Breast epithelium (tissue), 4 donors: ENCODE measurements around the gene ATP13A1. TPM values are rescaled to one million over a fixed set of nuclear protein-coding genes. Genes with fewer than 3 reads are reported as not detected.

Experiments
- DNase-seq, 2 donors: peaks; one replicate each; pipeline ENCODE4 v3.0.0-alpha.2; 2019; ENCODE audit warnings: low spot score in 2 of 2
- H3K27ac ChIP-seq, 2 donors: fragments of 200-600 bp; sonication (generic) in 1 of 2; one replicate each; pipeline ENCODE4 v1.5.1; 2016 to 2019; ENCODE audit warnings: mild to moderate bottlenecking in 1 of 2
- H3K27me3 ChIP-seq, 2 donors: fragments of 200-600 bp; sonication (generic) in 1 of 2; one replicate each; pipeline versions ENCODE4 v1.5.1 to v1.6.0; 2017 to 2019; ENCODE audit warnings: control low read depth in 1 of 2, mild to moderate bottlenecking in 1 of 2
- H3K36me3 ChIP-seq: fragments of 200-600 bp; one replicate; pipeline ENCODE4 v1.5.1; 2019
- H3K4me1 ChIP-seq, 2 donors: fragments of 200-600 bp; sonication (generic); one replicate each; pipeline ENCODE4 v1.5.1; 2016 to 2019; ENCODE audit warnings: control low read depth in 1 of 2
- H3K4me3 ChIP-seq, 3 donors: fragments of 200-600 bp; sonication (generic); 1 replicate in 2 of 3; 2 replicates in 1 of 3; pipeline ENCODE4 v1.5.1; 2016 to 2019; ENCODE audit warnings: mild to moderate bottlenecking in 3 of 3, moderate library complexity in 2 of 3
- H3K9me3 ChIP-seq, 2 donors: fragments of 200-600 bp; sonication (generic) in 1 of 2; one replicate each; pipeline ENCODE4 v1.5.1; 2016 to 2019; ENCODE audit warnings: control low read depth in 1 of 2
- CTCF ChIP-seq, 3 donors: fragments of 450-650 bp; IDR thresholded peaks; one replicate each; pipeline ENCODE4 v1.5.1; 2016 to 2017; ENCODE audit warnings: antibody characterized with exemption in 3 of 3, mild to moderate bottlenecking in 3 of 3, moderate library complexity in 3 of 3
- POLR2A ChIP-seq: fragments of 450-650 bp; IDR thresholded peaks from one replicate; pipeline ENCODE4 v1.6.1; 2016; ENCODE audit warnings: antibody characterized with exemption, mild to moderate bottlenecking, moderate library complexity
- POLR2AphosphoS5 ChIP-seq, 3 donors: sonication (generic); formaldehyde crosslinking; IDR thresholded peaks; one replicate each; pipeline ENCODE4 v1.6.1; 2017; ENCODE audit warnings: antibody characterized with exemption in 3 of 3
- intact Hi-C: fragments of 100-400 bp; cut with DNase I; formaldehyde crosslinking; loops from one replicate; pipeline ENCODE4 v1.15.1; 2023; ENCODE audit warnings: low total_unique reads
- total RNA-seq, 3 donors: library from RNA; depleted of rRNA; stranded (reverse); fragments of >200 nt; gene quantifications; one replicate each; pipeline ENCODE4 v1.1.0, GENCODE V29; 2016

ATP13A1 gene
- total RNA-seq, 3 donors from 2014 or later: 155 to 222 (median 189) TPM

- H3K9me3 ChIP-seq: no peaks in the 10 kb centered on the region
- no peaks in the 10 kb centered on the region for H3K27me3 ChIP-seq
- H3K27ac ChIP-seq: peak overlapping the region; percentile 90 to 95
- TF ChIP-seq POLR2A: no peak
- TF ChIP-seq CTCF (IDR thresholded peaks at IDR 0.05): no peak
- no peak for TF ChIP-seq POLR2AphosphoS5 (IDR thresholded peaks at IDR 0.05)
- intact Hi-C loops: no loop called here
- peak overlapping the region; percentile 70 to 98 (median 94) for H3K4me3 ChIP-seq
- no peaks in the 10 kb centered on the region for H3K36me3 ChIP-seq
- H3K4me1 ChIP-seq: peaks cover 10 to 11% of the 10 kb centered on the region in 2 donors
- no peak for DNase-seq
Observed at GRCh38 chr19:19662344-19662743, 1.1 kb downstream of the ATP13A1 start.

- Histone ChIP-seq H3K9me3 (no peaks in the 10 kb centered on the region), H3K36me3 (no peaks in the 10 kb centered on the region), H3K27me3 (no peaks in the 10 kb centered on the region), H3K27ac (no peak overlapping the region), H3K4me3 (peak overlapping the region in 1 of 3 donors; percentile 94), H3K4me1 (peaks cover 10 to 11% of the 10 kb centered on the region in 2 donors)
- TF ChIP-seq POLR2AphosphoS5 (IDR thresholded peaks at IDR 0.05) (no peak), POLR2A (no peak)
- DNase-seq: no peak
- intact Hi-C loops: no loop called here
Observed at GRCh38 chr19:19661675-19662251, 1.7 kb downstream of the ATP13A1 start.

- Histone ChIP-seq H3K9me3 (no peaks in the 10 kb centered on the region), H3K36me3 (no peaks in the 10 kb centered on the region), H3K27me3 (no peaks in the 10 kb centered on the region), H3K27ac (no peak overlapping the region), H3K4me1 (peaks cover 10 to 11% of the 10 kb centered on the region in 2 donors), H3K4me3 (peak overlapping the region in 1 of 3 donors; percentile 94)
- intact Hi-C loops: no loop called here
- TF ChIP-seq POLR2A: no peak
- TF ChIP-seq CTCF (IDR thresholded peaks at IDR 0.05): no peak
- TF ChIP-seq POLR2AphosphoS5 (IDR thresholded peaks at IDR 0.05): no peak
- no peak for DNase-seq
Observed at GRCh38 chr19:19661141-19661674, 2.3 kb downstream of the ATP13A1 start.

- TF ChIP-seq CTCF (IDR thresholded peaks at IDR 0.05) (no peak), POLR2AphosphoS5 (IDR thresholded peaks at IDR 0.05) (no peak), POLR2A (no peak)
- H3K27me3 ChIP-seq: no peaks in the 10 kb centered on the region
- H3K9me3 ChIP-seq: no peaks in the 10 kb centered on the region
- peaks cover 10 to 11% of the 10 kb centered on the region in 2 donors for H3K4me1 ChIP-seq
- DNase-seq: no peak
- H3K27ac ChIP-seq: no peak overlapping the region
- peaks cover 10% of the 10 kb centered on the region for H3K36me3 ChIP-seq
- no peak overlapping the region for H3K4me3 ChIP-seq
- intact Hi-C loops: no loop called here
Observed at GRCh38 chr19:19659646-19660245, 3.7 kb downstream of the ATP13A1 start.

GRCh38 chr19:19657397-19657783 lies 6.1 kb downstream of the ATP13A1 start:
- intact Hi-C loops: no loop called here

More at GRCh38 chr19:19657397-19657783, 6.1 kb downstream of the ATP13A1 start:
- peaks cover 5 to 11% of the 10 kb centered on the region in 2 donors for H3K4me1 ChIP-seq
- H3K27ac ChIP-seq: no peak overlapping the region
- no peak for DNase-seq
- no peak for TF ChIP-seq POLR2AphosphoS5 (IDR thresholded peaks at IDR 0.05)
- TF ChIP-seq CTCF (IDR thresholded peaks at IDR 0.05): no peak
- TF ChIP-seq POLR2A: no peak
- H3K9me3 ChIP-seq: no peaks in the 10 kb centered on the region
- H3K4me3 ChIP-seq: no peak overlapping the region
- H3K36me3 ChIP-seq: peaks cover 18% of the 10 kb centered on the region
- H3K27me3 ChIP-seq: no peaks in the 10 kb centered on the region
